Right lobe of liver (tissue), 6 donors: Measurements from ENCODE around the gene GPR151. TPM values are rescaled to one million over a fixed set of nuclear protein-coding genes. Genes with fewer than 3 reads are reported as not detected.

Source experiments
- ATAC-seq, 4 donors: fragments of 200-7000 bp; cut with Tn5 transposase; one replicate each; pipeline ENCODE4 v1.9.1; 2020; ENCODE audit warnings: mild to moderate bottlenecking in 4 of 4, moderate library complexity in 4 of 4
- DNase-seq, 3 donors: peaks; one replicate each; pipeline ENCODE4 v3.0.0-alpha.2; 2020
- H3K27ac ChIP-seq, 3 donors: fragments of 200-600 bp; one replicate each; pipeline ENCODE4 v1.8.0; 2022
- H3K27me3 ChIP-seq, 2 donors: fragments of 200-600 bp; one replicate each; pipeline ENCODE4 v1.8.0; 2022
- H3K36me3 ChIP-seq, 4 donors: fragments of 200-600 bp; sonication (generic) in 1 of 4; one replicate each; pipeline versions ENCODE4 v1.5.1 to v1.8.0; 2017 to 2022; ENCODE audit warnings: control low read depth in 1 of 4
- H3K4me1 ChIP-seq, 4 donors: fragments of 200-600 bp; sonication (generic) in 1 of 4; one replicate each; pipeline versions ENCODE4 v1.5.1 to v1.8.0; 2017 to 2022; ENCODE audit warnings: control low read depth in 1 of 4
- H3K4me3 ChIP-seq, 3 donors: fragments of 200-600 bp; one replicate each; pipeline ENCODE4 v1.8.0; 2022
- H3K9me3 ChIP-seq, 4 donors: fragments of 200-600 bp; sonication (generic) in 1 of 4; one replicate each; pipeline versions ENCODE4 v1.5.1 to v1.8.0; 2017 to 2022; ENCODE audit warnings: control low read depth in 1 of 4
- POLR2A ChIP-seq: fragments of 450-650 bp; IDR thresholded peaks from one replicate; pipeline ENCODE4 v1.6.1; 2017; ENCODE audit warnings: antibody characterized with exemption, mild to moderate bottlenecking
- WGBS: methylation state at CpG from one replicate; pipeline ENCODE4 v1.1.6; 2018; ENCODE audit warnings: low coverage, low lambda C conversion rate; ENCODE audit not compliant: insufficient coverage; ENCODE audit errors: missing lambda C conversion rate; 5-methylcytosine and 5-hydroxymethylcytosine counted together
- intact Hi-C, 2 donors: fragments of 100-400 bp; cut with DNase I; formaldehyde crosslinking; loops; one replicate each; pipeline versions ENCODE4 v1.11.2 to v1.14.1; 2022
- total RNA-seq, 6 experiments: library from RNA; depleted of rRNA in 2 of 6; stranded (reverse); fragments of >200 nt in 2 of 6; fragmentation: NEBNext Ultra II Directional in 3 of 6; extraction: Animal tissue kit (Norgen Biotek cat#: 25700) in 3 of 6; gene quantifications; one replicate each; pipeline versions ENCODE4 v1.1.0 to v1.2.4, GENCODE V29; 2016 to 2023
- TF ChIP-seq, protein P1 (sequence below), 4 donors: fragments of 200-600 bp in 3 of 4; fragments of 450-650 bp in 1 of 4; IDR thresholded peaks; one replicate each; pipeline versions ENCODE4 v1.5.1 to v1.8.0; 2016 to 2022; ENCODE audit warnings: antibody characterized with exemption in 4 of 4, mild to moderate bottlenecking in 2 of 4
- donor health status: DM: no; HTN: yes; CAD: no.
- donor health status: DM: no; HTN: no; CAD: no.
- donor health status: DM: no; HTN: no; CAD: no.
- donor health status: DM: no; HTN: yes; CAD: no.
- donor health status: DM: no; HTN: yes; CAD: no.

GPR151 gene
- total RNA-seq, 6 experiments from 2014 or later, result not detected

DNA sequence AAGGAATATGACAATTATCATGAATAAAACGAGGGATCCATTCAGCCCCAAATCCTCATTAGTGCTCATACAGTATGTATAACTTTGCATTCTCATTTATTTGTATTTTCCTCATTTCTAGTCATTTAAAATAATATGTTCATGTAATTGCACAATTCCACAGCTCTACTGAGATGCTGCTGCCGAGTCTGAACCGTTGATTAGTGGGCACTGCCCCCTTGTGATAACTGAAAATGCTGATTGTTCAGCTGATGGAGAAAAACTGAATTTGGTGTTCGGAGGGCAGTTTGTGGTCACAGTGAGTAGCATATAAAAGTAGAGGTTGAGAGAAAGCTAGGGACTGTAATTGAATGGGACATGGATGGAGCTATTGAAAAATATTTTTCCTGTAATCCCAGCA lies 12.2 kb upstream of the GPR151 start:
- intact Hi-C loops, result no loop called here
- TF ChIP-seq, protein P1, sequence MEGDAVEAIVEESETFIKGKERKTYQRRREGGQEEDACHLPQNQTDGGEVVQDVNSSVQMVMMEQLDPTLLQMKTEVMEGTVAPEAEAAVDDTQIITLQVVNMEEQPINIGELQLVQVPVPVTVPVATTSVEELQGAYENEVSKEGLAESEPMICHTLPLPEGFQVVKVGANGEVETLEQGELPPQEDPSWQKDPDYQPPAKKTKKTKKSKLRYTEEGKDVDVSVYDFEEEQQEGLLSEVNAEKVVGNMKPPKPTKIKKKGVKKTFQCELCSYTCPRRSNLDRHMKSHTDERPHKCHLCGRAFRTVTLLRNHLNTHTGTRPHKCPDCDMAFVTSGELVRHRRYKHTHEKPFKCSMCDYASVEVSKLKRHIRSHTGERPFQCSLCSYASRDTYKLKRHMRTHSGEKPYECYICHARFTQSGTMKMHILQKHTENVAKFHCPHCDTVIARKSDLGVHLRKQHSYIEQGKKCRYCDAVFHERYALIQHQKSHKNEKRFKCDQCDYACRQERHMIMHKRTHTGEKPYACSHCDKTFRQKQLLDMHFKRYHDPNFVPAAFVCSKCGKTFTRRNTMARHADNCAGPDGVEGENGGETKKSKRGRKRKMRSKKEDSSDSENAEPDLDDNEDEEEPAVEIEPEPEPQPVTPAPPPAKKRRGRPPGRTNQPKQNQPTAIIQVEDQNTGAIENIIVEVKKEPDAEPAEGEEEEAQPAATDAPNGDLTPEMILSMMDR (IDR thresholded peaks at IDR 0.05), result peak in 1 of 4 donors; percentile 3
- TF ChIP-seq POLR2A, result no peak
- Histone ChIP-seq H3K27me3 (no peaks in the 10 kb centered on the region), H3K9me3 (no peaks in the 10 kb centered on the region), H3K36me3 (no peaks in the 10 kb centered on the region), H3K4me1 (no peaks in the 10 kb centered on the region), H3K27ac (no peak overlapping the region), H3K4me3 (no peak overlapping the region)
- ATAC-seq (no peak), DNase-seq (no peak)
- WGBS, result 44% methylated on average over 4 of the region's 4 CpGs

- no peaks in the 10 kb centered on the region for H3K36me3 ChIP-seq
- intact Hi-C loops, result no loop called here
- ATAC-seq (no peak), DNase-seq (no peak)
- H3K27me3 ChIP-seq, result no peaks in the 10 kb centered on the region
- no peak overlapping the region for H3K27ac ChIP-seq
- H3K4me3 ChIP-seq, result no peak overlapping the region
- TF ChIP-seq POLR2A, result no peak
- TF ChIP-seq, protein P1 (IDR thresholded peaks at IDR 0.05), result no peak
- no peaks in the 10 kb centered on the region for H3K9me3 ChIP-seq
- H3K4me1 ChIP-seq, result no peaks in the 10 kb centered on the region
- WGBS, result 46% methylated on average over 3 of the region's 3 CpGs
Observed at GRCh38 chr5:146527785-146528184, 11.8 kb upstream of the GPR151 start.

GRCh38 chr5:146523698-146524097 lies 7.7 kb upstream of the GPR151 start:
- Histone ChIP-seq H3K4me1 (no peaks in the 10 kb centered on the region), H3K27me3 (no peaks in the 10 kb centered on the region), H3K9me3 (no peaks in the 10 kb centered on the region), H3K4me3 (no peak overlapping the region), H3K27ac (no peak overlapping the region), H3K36me3 (no peaks in the 10 kb centered on the region)
- intact Hi-C loops, result no loop called here
- WGBS, result 69% methylated on average over 3 of the region's 3 CpGs
- ATAC-seq (no peak), DNase-seq (no peak)
- TF ChIP-seq, protein P1 (IDR thresholded peaks at IDR 0.05), result no peak
- TF ChIP-seq POLR2A, result no peak

DNA sequence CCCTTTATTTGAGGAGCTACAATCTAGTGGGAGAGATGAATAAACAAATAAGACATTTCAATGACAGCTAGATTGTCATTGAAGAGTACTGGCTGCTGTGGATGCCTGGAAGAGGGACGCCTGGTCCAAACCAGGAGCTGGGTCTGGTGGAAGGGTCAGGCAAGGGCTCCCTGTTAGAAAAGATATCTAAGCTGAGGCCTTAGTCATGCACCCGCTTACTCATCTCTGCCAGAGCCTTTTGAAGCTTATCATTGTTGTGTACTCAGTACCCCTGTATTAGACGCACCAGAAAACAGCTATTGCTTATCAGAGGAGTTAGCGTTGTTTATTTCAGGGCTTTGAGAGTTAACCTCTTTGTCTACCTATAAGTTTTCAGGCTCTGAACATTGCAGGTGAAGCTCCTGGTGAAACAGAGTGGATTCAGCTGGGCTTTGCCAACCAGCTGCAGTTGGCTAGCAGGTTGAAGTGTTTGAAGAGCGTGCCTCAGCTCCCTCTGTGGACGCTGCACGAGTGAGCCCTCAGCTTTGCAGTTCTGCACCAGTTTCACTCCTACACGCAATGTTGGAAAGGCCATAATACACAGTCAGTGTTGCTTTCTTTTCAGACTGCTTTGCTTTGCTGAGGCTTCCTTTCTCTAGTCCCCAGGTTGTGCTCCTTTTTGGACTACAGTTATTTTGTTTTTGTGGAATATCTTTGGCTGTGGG lies 5.6 kb upstream of the GPR151 start:
- no peak overlapping the region for H3K4me3 ChIP-seq
- H3K4me1 ChIP-seq, result no peaks in the 10 kb centered on the region
- no peak overlapping the region for H3K27ac ChIP-seq
- 33% methylated on average over 3 of the region's 8 CpGs for WGBS
- no peaks in the 10 kb centered on the region for H3K36me3 ChIP-seq
- ATAC-seq (no peak), DNase-seq (no peak)
- intact Hi-C loops, result no loop called here
- H3K9me3 ChIP-seq, result no peaks in the 10 kb centered on the region
- TF ChIP-seq, protein P1 (IDR thresholded peaks at IDR 0.05), result no peak
- TF ChIP-seq POLR2A, result no peak
- H3K27me3 ChIP-seq, result no peaks in the 10 kb centered on the region

- WGBS, result 93% methylated on average over 2 of the region's 2 CpGs
- TF ChIP-seq, protein P1 (IDR thresholded peaks at IDR 0.05), result no peak
- TF ChIP-seq POLR2A, result no peak
- H3K27ac ChIP-seq, result no peak overlapping the region
- no peaks in the 10 kb centered on the region for H3K36me3 ChIP-seq
- no peaks in the 10 kb centered on the region for H3K9me3 ChIP-seq
- intact Hi-C loops, result no loop called here
- H3K4me3 ChIP-seq, result no peak overlapping the region
- H3K27me3 ChIP-seq, result no peaks in the 10 kb centered on the region
- no peak for DNase-seq
- H3K4me1 ChIP-seq, result no peaks in the 10 kb centered on the region
- ATAC-seq, result no peak
Observed at GRCh38 chr5:146520731-146521130, 4.7 kb upstream of the GPR151 start.
